GM19351 (cell line): ENCODE measurements around the gene SERINC3.

Source experiments
- ATAC-seq: cut with Tn5 transposase; IDR thresholded peaks from one replicate; pipeline ENCODE4 v1.9.1; 2021; ENCODE audit warnings: mild to moderate bottlenecking, moderate library complexity; ENCODE audit not compliant: unreplicated experiment

Gene SERINC3

GRCh38 chr20:44533928-44534327 lies 12.1 kb upstream of the SERINC3 start:
- no peak for ATAC-seq

GRCh38 chr20:44532981-44533331 lies 11.1 kb upstream of the SERINC3 start:
- ATAC-seq: no peak

GRCh38 chr20:44532259-44532980 lies 10.6 kb upstream of the SERINC3 start:
- no peak for ATAC-seq

GRCh38 chr20:44528309-44528708 lies 6.4 kb upstream of the SERINC3 start:
- ATAC-seq: no peak

GRCh38 chr20:44527716-44528199 lies 5.9 kb upstream of the SERINC3 start:
- ATAC-seq: no peak

GRCh38 chr20:44526129-44526528 lies 4.3 kb upstream of the SERINC3 start:
- ATAC-seq: no peak

- no peak for ATAC-seq
These were observed 1.9 kb upstream of the SERINC3 start for GRCh38 chr20:44523746-44524145.

GRCh38 chr20:44522841-44523240 lies 971 bp upstream of the SERINC3 start:
- no peak for ATAC-seq

- no peak for ATAC-seq
These were observed 989 bp downstream of the SERINC3 start for GRCh38 chr20:44520881-44521280.

GRCh38 chr20:44518248-44518647 lies 3.6 kb downstream of the SERINC3 start:
- no peak for ATAC-seq

GRCh38 chr20:44517454-44517853 lies 4.4 kb downstream of the SERINC3 start:
- no peak for ATAC-seq

- ATAC-seq: no peak
These were observed 5.4 kb downstream of the SERINC3 start for GRCh38 chr20:44516491-44516890.

- no peak for ATAC-seq
These were observed 8.0 kb downstream of the SERINC3 start for GRCh38 chr20:44513871-44514270.

- ATAC-seq: no peak
These were observed 12.1 kb downstream of the SERINC3 start for GRCh38 chr20:44509762-44510161.

- ATAC-seq: no peak
These were observed 17.2 kb downstream of the SERINC3 start for GRCh38 chr20:44504402-44505307.

- ATAC-seq: no peak
These were observed 18.9 kb downstream of the SERINC3 start for GRCh38 chr20:44502968-44503367.

- ATAC-seq: no peak
These were observed 20.4 kb downstream of the SERINC3 start for GRCh38 chr20:44501448-44501847.

GRCh38 chr20:44500221-44500620 lies 21.6 kb downstream of the SERINC3 start:
- no peak for ATAC-seq

- ATAC-seq: no peak
These were observed 24.1 kb downstream of the SERINC3 start for GRCh38 chr20:44497761-44498160.

GRCh38 chr20:44496976-44497375 lies 24.9 kb downstream of the SERINC3 start:
- ATAC-seq: no peak

- no peak for ATAC-seq
These were observed 25.9 kb downstream of the SERINC3 start for GRCh38 chr20:44495802-44496481.
